Astrocyte of the cerebellum (primary cell): ENCODE data around the gene SLC35F1.

Experiments used
- DNase-seq: peaks from one replicate; pipeline ENCODE4 v3.0.0-alpha.2; 2011; ENCODE audit warnings: low read depth
- H3K4me3 ChIP-seq: 2 replicates; pipeline ENCODE4 v1.5.1; 2011; ENCODE audit warnings: mild to moderate bottlenecking, low read depth, low read length, moderate library complexity
- CTCF ChIP-seq: IDR thresholded peaks from 2 replicates; pipeline ENCODE4 v1.5.1; 2012; ENCODE audit warnings: low read length, low read depth, moderate library complexity, mild to moderate bottlenecking; ENCODE audit errors: missing control alignments
- in situ Hi-C: cut with HindIII; loops from 2 replicates; pipeline ENCODE4 v1.10.0; 2017; ENCODE audit warnings: low sequenced_read_pairs

SLC35F1 gene

GRCh38 chr6:118324116-118324515, 417.1 kb downstream of the SLC35F1 start:
- no peak for DNase-seq
- no peak overlapping the region for H3K4me3 ChIP-seq
- in situ Hi-C loops, result no loop called here
- no peak for TF ChIP-seq CTCF

- DNase-seq, result no peak
- no peak for TF ChIP-seq CTCF
- no peak overlapping the region for H3K4me3 ChIP-seq
- in situ Hi-C loops, result no loop called here
Measured at GRCh38 chr6:118325220-118325860, 418.3 kb downstream of the SLC35F1 start.

- no peak for DNase-seq
- in situ Hi-C loops, result no loop called here
- no peak for TF ChIP-seq CTCF
- H3K4me3 ChIP-seq, result no peak overlapping the region
Measured at GRCh38 chr6:118326712-118327111, 419.6 kb downstream of the SLC35F1 start.

- in situ Hi-C loops, result no loop called here
Measured at GRCh38 chr6:118327237-118327636, 420.2 kb downstream of the SLC35F1 start.

GRCh38 chr6:118333772-118334171, 426.7 kb downstream of the SLC35F1 start:
- in situ Hi-C loops, result no loop called here
- TF ChIP-seq CTCF, result no peak
- no peak overlapping the region for H3K4me3 ChIP-seq
- DNase-seq, result no peak

More at GRCh38 chr6:118327237-118327636, 420.2 kb downstream of the SLC35F1 start:
- TF ChIP-seq CTCF, result no peak
- DNase-seq, result no peak
- H3K4me3 ChIP-seq, result no peak overlapping the region

GRCh38 chr6:118334634-118335033, 427.6 kb downstream of the SLC35F1 start:
- no peak for DNase-seq
- in situ Hi-C loops, result no loop called here
- no peak for TF ChIP-seq CTCF
- no peak overlapping the region for H3K4me3 ChIP-seq
